ENCODE results near the gene ABCB10.

The ABCB10 gene

DNA sequence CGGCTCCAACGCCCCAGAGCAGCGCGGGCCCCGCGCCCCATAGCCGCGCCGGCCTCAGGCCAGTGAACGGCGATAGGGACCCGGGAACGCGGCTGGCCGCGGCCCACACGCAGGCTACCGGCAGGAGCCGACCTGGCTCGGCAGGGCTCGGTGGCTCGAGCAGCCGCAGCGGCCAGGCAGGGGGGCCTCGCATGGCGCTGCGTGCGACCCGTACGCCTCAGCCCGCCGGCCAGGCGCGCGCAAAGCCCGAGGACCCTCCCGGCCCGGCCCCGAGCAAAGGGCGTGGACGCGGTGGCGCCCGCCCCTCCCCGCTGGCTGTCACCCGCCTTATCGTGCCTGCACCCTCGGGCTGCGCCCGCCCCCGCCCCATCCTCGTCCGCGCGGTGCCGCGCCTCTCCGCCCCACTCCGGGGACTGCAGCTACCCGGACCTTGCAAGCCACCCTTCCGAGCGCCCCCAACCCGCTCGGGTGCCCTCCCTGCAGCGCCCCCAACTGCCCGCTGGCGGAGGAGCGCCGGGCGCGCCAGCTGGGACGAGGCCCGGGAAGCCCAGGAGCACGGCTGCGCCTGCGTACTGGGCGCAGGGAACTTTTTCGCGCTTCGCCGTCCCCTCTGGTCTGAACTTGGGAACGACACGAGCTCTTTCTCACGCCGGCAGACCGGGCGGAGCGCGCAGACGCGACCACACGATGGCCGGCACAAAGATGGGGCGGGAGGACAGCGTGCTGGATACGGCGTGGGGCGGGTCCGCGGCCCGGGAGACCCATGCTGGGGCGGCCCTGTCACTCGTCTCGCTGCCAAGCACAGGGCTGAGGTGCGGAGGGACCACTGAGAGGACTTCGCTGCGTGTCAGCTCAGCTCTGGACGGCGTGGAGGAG is at the start of gene ABCB10:
TSS of gene ABCB10 (minus strand) at position 248 of the 876 bp plus-strand sequence. CDS start at position 193, 55 bp downstream.
- peak; percentile 97 for DNase-seq (ENCODE audit: low read depth)

DNA sequence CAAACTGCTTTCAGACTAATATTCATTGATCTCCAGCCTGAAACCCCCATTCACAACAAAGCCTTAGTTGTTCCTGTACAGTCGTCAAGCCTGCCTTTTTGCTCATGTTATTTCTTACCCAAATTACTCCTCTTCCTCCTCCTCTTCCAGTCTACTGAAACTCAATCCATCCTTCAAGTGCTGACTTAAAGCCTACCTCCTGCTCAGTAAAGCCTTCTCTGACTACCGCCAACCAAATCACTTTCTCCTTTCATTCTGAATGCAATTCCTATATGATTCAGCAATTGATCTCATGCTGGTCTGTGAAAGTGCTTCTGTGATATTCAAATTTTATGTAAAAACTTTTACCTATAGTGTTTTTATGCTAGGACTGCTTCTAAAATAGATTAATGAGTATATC is 48.9 kb upstream of the ABCB10 start:
- DNase-seq (ENCODE audit: low read depth) = no peak

DNA sequence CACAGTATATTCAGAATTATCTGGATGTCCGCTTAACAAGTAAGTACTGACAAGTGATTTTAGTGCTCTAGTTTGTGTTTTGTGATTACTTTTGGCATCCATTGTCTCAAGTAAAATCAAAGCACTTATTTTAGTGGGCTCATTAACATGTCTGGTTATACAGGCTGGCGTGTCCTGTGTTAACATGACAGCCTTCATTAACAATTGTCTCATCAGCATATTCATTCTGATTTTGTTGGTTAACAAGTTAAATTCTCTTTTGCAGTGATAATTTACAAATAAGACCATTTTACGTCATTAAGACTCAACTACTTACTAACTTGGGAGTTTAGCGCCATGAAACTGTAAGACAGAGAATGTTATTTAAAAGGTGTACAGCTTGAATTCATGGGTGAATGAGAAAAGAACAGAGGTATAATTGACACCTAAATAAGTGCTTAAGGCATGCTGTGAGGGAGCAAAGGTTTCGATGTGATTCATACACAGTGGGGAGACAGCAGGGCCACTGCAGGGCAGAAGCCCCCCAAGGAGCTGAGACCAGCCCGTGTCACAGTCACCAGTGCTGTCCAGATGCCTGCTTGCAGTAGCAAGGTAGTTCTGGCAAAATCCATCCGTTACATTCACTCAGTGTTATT is 45.0 kb upstream of the ABCB10 start:
- DNase-seq (ENCODE audit: low read depth) = no peak

DNA sequence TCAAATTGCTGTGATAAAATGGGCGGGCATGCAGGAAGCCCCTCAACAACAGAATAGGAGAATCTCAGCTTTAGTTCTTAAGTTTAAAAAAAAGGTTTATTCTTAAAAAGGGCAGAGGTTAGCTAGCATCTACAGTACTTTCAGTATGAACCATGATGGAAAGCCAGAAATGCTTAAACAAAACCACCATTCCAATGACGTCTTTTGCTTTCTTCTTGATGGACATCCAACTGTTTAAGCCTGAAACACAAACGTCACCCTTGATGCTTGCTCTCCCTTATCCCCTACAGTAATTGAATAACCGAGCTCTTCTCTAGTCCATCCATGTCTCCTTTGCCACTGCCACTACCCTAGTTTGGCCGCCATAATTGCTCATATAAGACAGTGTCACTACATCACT is 41.7 kb upstream of the ABCB10 start:
- no peak for DNase-seq (ENCODE audit: low read depth)

GRCh38 chr1:229599218-229599954 is 40.9 kb upstream of the ABCB10 start:
- DNase-seq (ENCODE audit: low read depth) = no peak

DNA sequence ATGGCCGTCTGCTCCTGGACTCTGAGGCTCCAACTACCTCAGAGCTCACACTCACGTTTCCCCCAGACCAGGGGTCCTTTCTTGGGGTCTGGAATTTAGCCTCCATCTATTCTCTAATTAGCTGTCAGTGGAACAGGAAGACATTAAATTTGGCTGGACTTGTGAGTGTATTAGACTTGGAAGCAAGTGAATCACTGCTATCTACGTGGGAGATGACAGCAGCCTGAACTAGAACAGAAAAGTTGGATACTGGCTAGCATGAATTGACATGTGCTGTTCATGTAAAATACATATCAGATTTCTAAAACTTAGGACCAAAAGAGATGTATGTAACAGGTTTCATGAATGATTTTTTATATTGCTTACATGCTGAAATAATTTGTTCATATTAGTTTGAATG is 39.4 kb upstream of the ABCB10 start:
- DNase-seq (ENCODE audit: low read depth) = peak; percentile 57

GRCh38 chr1:229596925-229597699 is 38.6 kb upstream of the ABCB10 start:
- peak; percentile 85 for DNase-seq (ENCODE audit: low read depth)

GRCh38 chr1:229595876-229596275 is 37.4 kb upstream of the ABCB10 start:
- DNase-seq (ENCODE audit: low read depth) = peak; percentile 26

- DNase-seq (ENCODE audit: low read depth) = no peak
Observed at GRCh38 chr1:229594227-229595008, 35.9 kb upstream of the ABCB10 start.

- DNase-seq (ENCODE audit: low read depth) = no peak
Observed at GRCh38 chr1:229593800-229594199, 35.3 kb upstream of the ABCB10 start.

DNA sequence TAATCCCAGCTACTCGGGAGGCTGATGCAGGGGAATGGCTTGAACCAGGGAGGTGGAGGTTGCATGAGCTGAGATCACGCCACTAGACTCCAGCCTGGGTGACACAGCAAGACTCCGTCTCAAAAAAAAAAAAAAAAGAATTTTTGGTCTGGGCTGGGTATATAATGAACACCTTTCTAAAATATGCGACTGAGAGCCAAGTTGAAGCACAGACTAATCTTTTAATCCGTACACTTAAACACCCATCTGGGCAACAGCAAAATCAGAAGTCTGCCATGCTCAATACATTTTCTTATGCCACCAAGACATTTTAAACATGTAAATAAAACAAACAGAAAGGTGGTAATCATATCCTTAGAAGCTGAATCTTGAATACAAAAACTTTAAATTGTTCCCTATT is 31.6 kb upstream of the ABCB10 start:
- DNase-seq (ENCODE audit: low read depth) = no peak

DNA sequence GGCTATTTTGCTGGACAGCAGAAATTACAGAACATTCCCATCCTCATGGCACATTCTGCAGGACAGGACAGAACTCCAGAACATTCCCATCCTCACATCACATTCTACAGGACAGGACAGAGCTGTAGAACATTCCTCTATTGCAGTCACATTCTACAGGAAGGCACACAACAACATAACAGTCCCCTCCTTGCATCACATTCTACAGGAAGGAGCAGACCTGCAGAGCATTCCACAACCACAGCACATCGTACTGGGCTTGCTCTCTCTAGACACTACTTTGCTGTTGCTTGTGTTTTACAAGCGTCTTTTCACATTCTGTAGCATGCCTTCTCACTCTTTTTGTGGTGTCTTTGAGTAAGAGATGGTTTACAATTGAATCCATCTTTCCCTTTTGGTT is 26.8 kb upstream of the ABCB10 start:
- DNase-seq (ENCODE audit: low read depth) = no peak

GRCh38 chr1:229582715-229583114 is 24.2 kb upstream of the ABCB10 start:
- DNase-seq (ENCODE audit: low read depth) = no peak

GRCh38 chr1:229582011-229582694 is 23.6 kb upstream of the ABCB10 start:
- peak; percentile 23 for DNase-seq (ENCODE audit: low read depth)

DNA sequence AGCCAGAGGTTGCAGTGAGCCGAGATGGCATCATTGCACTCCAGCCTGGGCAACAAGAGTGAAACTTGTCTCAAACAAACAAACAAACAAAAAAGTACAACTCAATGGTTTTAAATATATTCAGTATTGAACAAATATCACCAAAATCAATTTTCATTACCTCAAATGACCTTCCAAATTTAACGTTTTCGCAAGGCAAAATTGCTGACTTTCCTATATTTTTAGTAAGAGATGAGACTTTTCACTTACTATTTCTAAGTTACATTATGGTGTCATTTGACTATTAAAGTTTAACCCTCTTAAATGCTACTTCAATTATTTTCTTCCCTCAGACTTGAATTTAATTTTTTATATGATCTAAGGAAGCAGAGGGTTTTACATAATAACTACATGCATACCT is 23.0 kb upstream of the ABCB10 start:
- DNase-seq (ENCODE audit: low read depth) = no peak

DNA sequence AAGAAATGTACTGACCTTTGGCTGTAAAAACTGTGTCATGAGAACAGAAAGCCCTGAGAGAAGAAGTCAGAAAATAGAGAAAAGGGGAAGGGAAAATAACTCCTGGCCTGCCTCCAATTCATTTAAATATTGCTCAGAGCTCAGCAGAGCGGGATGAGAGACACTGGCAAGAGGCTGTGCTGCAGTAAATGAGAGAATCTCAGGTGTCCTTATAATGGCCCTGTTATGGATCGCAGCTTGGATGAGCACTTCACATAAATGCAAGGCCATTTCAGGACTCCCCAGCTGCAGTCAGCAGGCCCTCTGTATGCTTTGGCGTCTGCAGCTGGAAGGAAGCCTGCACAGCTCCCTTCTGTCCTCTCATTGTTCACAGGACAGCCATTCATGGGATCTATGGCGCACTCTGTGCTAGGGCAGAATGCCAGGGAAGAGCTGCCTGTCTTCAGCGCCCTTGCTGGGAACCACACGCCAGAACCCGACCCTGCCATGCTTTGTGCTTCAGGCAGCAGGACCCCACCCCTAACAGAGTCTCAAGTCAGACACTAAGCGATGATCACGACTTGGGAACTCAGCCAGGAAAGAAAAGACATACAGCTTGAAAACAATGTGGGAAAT is 20.7 kb upstream of the ABCB10 start:
- DNase-seq (ENCODE audit: low read depth) = peak; percentile 62

GRCh38 chr1:229578168-229579058 is 19.9 kb upstream of the ABCB10 start:
- DNase-seq (ENCODE audit: low read depth) = no peak

DNA sequence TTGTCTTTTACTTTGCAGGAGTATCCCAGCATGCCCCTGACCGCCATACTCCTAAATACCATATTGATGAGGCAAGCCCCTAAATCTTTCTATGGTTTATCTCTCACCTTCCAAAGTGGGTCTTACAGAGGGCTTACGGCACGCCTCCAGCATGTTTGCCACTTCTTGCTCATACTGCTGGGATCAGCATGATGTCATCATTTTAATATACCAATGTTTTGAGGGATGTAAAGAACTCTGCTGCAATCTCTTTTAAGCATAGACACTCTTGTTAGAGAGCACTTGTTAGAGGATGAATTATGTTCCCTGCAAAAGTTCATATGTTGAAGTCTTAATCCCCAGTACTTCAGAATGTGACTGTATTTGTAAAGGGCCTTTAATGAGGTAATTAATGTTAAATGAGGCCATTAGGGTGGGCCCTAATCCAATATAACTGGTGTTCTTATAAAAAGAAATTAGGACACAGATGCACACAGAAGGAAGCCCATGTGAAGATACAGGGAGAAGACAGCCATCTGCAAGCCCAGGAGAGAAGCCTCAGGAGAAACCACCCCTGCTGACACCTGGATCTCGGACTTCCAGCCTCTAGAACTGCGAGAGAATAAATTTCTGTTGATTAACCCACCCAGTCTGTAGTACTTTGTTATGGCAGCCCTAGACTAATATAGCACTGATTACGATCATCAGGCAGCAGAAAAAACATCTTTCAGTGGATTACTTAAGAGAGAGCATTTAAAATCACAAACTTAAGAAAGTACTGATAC is 16.4 kb upstream of the ABCB10 start:
- DNase-seq (ENCODE audit: low read depth) = no peak

Measured in EH (cell line).